HepG2 (cell line): ENCODE data around the gene CCT6A. TPM values are rescaled to one million over a fixed set of nuclear protein-coding genes. Genes with fewer than 3 reads are reported as not detected.

ENCODE experiments used
- ATF6 ChIP-seq: sonication (generic); formaldehyde crosslinking; conservative IDR thresholded peaks from 2 replicates; pipeline ENCODE4 v1.4.0; 2020; ENCODE audit warnings: missing genetic modification reagents
- CSRNP2 ChIP-seq: sonication (generic); formaldehyde crosslinking; conservative IDR thresholded peaks from 2 replicates; pipeline ENCODE4 v1.8.0; 2022; ENCODE audit warnings: low read depth, missing genetic modification reagents
- FLYWCH1 ChIP-seq: sonication (generic); formaldehyde crosslinking; IDR thresholded peaks from 2 replicates; pipeline ENCODE4 v1.8.1; 2023; ENCODE audit warnings: mild to moderate bottlenecking, missing genetic modification reagents
- GABPB1 ChIP-seq: IDR thresholded peaks from 2 replicates; pipeline ENCODE4 v1.6.1; 2016; ENCODE audit warnings: mild to moderate bottlenecking, missing genetic modification reagents, moderate library complexity, missing compliant biosample characterization
- GLI4 ChIP-seq: sonication (generic); formaldehyde crosslinking; IDR thresholded peaks from 2 replicates; pipeline ENCODE4 v1.5.1; 2020; ENCODE audit warnings: missing genetic modification reagents, mild to moderate bottlenecking, moderate library complexity, borderline replicate concordance
- HINFP ChIP-seq: sonication (generic); formaldehyde crosslinking; IDR thresholded peaks from 2 replicates; pipeline ENCODE4 v1.4.0; 2020; ENCODE audit warnings: low read depth, mild to moderate bottlenecking, missing genetic modification reagents
- NRL ChIP-seq: sonication (generic); formaldehyde crosslinking; IDR thresholded peaks from 2 replicates; pipeline ENCODE4 v1.5.0; 2020; ENCODE audit warnings: missing genetic modification reagents, mild to moderate bottlenecking, moderate library complexity, borderline replicate concordance
- REL ChIP-seq: sonication (generic); formaldehyde crosslinking; conservative IDR thresholded peaks from 2 replicates; pipeline ENCODE4 v1.8.0; 2022; ENCODE audit warnings: mild to moderate bottlenecking, missing genetic modification reagents, moderate library complexity
- ZNF414 ChIP-seq: sonication (generic); formaldehyde crosslinking; IDR thresholded peaks from 2 replicates; pipeline ENCODE4 v1.5.0; 2020; ENCODE audit warnings: missing genetic modification reagents
- ZNF549 ChIP-seq: sonication (generic); formaldehyde crosslinking; IDR thresholded peaks from 2 replicates; pipeline ENCODE4 v1.5.0; 2020; ENCODE audit warnings: missing genetic modification reagents
- ZNF558 ChIP-seq: sonication (generic); formaldehyde crosslinking; IDR thresholded peaks from 2 replicates; pipeline ENCODE4 v1.9.0; 2022; ENCODE audit warnings: mild to moderate bottlenecking, missing genetic modification reagents, borderline replicate concordance
- ZNF609 ChIP-seq: sonication (generic); formaldehyde crosslinking; IDR thresholded peaks from 2 replicates; pipeline ENCODE4 v1.4.0; 2020; ENCODE audit warnings: mild to moderate bottlenecking, missing genetic modification reagents, borderline replicate concordance
- polyA plus RNA-seq, 8 experiments: library from polyadenylated mRNA; depleted of rRNA in 3 of 8; stranded (reverse) in 7 of 8; unstranded in 1 of 8; fragments of >200 nt; fragmentation: Illumina TruSeq in 4 of 8; extraction: Trizol in 4 of 8; gene quantifications; 2 replicates each; pipeline versions ENCODE4 v1.2.1 to v1.2.3, GENCODE V29; 2011 to 2016; ENCODE audit warnings: low read depth in 4 of 8, missing spikeins in 1 of 8, mixed read lengths in 1 of 8; ENCODE audit not compliant: insufficient read depth in 1 of 8
- total RNA-seq, 5 experiments: library from RNA; depleted of rRNA; stranded (reverse); fragments of >200 nt; fragmentation: Illumina TruSeq; extraction: Trizol; gene quantifications; 2 replicates each; pipeline ENCODE4 v1.2.3, GENCODE V29; 2016; ENCODE audit warnings: low read depth in 1 of 5

Gene CCT6A
- total and polyA plus RNA-seq, 2 of the 13 experiments (the other 11 are each of a cell fraction or from before 2014, with no cell fraction given) = 219 to 292 TPM

GRCh38 chr7:56051339-56052191 is at the start of gene CCT6A, which contains the start of gene PSPH (continued):
- TF ChIP-seq ZNF558 (CRISPR knock-in tag) (peak; percentile 80; the same call in 1 of the 2 replicates), ZNF549 (CRISPR knock-in tag) (no peak; the same call in 1 of the 2 replicates), REL (CRISPR knock-in tag) (peak; percentile 73), CSRNP2 (CRISPR knock-in tag) (no peak), FLYWCH1 (CRISPR knock-in tag) (no peak), ZNF609 (CRISPR knock-in tag) (peak; percentile 50; the same call in 1 of the 2 replicates), ATF6 (CRISPR knock-in tag) (no peak), NRL (CRISPR knock-in tag) (no peak), GABPB1 (CRISPR knock-in tag) (peak; percentile 94), HINFP (CRISPR knock-in tag) (peak; percentile 88), ZNF414 (CRISPR knock-in tag) (peak; percentile 77), GLI4 (CRISPR knock-in tag) (peak; percentile 92; the same call in 1 of the 2 replicates)
